Cerebellar nuclear complex (tissue), 1 donor: ENCODE measurements around the gene SNTA1.
"Not testable (repeated sequence)": the region's sequence is repeated elsewhere in the genome, so short reads cannot be mapped to it uniquely, and the experiment has no call there.

Source experiments
- DNase-seq, 2 experiments: peaks; one replicate each; lab custom pipeline; 2025; lab: John Stamatoyannopoulos, UW

The SNTA1 gene

GRCh38 chr20:33465481-33466302, 22.1 kb upstream of the SNTA1 start:
- no peak for DNase-seq

GRCh38 chr20:33464759-33465158, 21.2 kb upstream of the SNTA1 start:
- DNase-seq, result not testable (repeated sequence)

- no peak for DNase-seq
These were observed 20.0 kb upstream of the SNTA1 start for GRCh38 chr20:33463332-33464101.

GRCh38 chr20:33460711-33461110, 17.1 kb upstream of the SNTA1 start:
- no peak for DNase-seq

GRCh38 chr20:33459599-33459998, 16.0 kb upstream of the SNTA1 start:
- DNase-seq, result no peak

- peak in 1 of 2 experiments; percentile 12 for DNase-seq
These were observed 13.5 kb upstream of the SNTA1 start for GRCh38 chr20:33456916-33457642.

GRCh38 chr20:33450867-33451266, 7.3 kb upstream of the SNTA1 start:
- DNase-seq, result no peak

GRCh38 chr20:33445881-33446625, 2.5 kb upstream of the SNTA1 start:
- no peak for DNase-seq

- no peak for DNase-seq
These were observed 1.4 kb upstream of the SNTA1 start for GRCh38 chr20:33444797-33445560.

GRCh38 chr20:33443006-33443511, 504 bp downstream of the SNTA1 start:
- DNase-seq, result no peak

- DNase-seq, result peak in 1 of 2 experiments; percentile 3
These were observed 1.2 kb downstream of the SNTA1 start for GRCh38 chr20:33442136-33443005.

GRCh38 chr20:33441142-33441955, 2.2 kb downstream of the SNTA1 start:
- DNase-seq, result no peak

GRCh38 chr20:33440562-33440961, 3.0 kb downstream of the SNTA1 start:
- not testable (repeated sequence) for DNase-seq

- DNase-seq, result no peak
These were observed 5.1 kb downstream of the SNTA1 start for GRCh38 chr20:33438481-33438880.

GRCh38 chr20:33437141-33437911, 6.2 kb downstream of the SNTA1 start:
- DNase-seq, result no peak

GRCh38 chr20:33434434-33434833, 9.1 kb downstream of the SNTA1 start:
- DNase-seq, result no peak

- DNase-seq, result no peak
These were observed 9.9 kb downstream of the SNTA1 start for GRCh38 chr20:33433465-33434234.
